Kidney epithelial cell (primary cell): Measurements from ENCODE around the gene GNA15. TPM values are rescaled to one million over a fixed set of nuclear protein-coding genes. Genes with fewer than 3 reads are reported as not detected.

Experiments used
- DNase-seq: peaks from one replicate; pipeline ENCODE4 v3.0.0-alpha.2; 2010; ENCODE audit warnings: low read depth
- H3K27me3 ChIP-seq: 2 replicates; pipeline ENCODE4 v1.6.0; 2011; ENCODE audit warnings: low read length; ENCODE audit not compliant: control insufficient read depth, insufficient read depth
- H3K36me3 ChIP-seq: 2 replicates; pipeline ENCODE4 v1.5.1; 2011; ENCODE audit warnings: low read length; ENCODE audit not compliant: control insufficient read depth, insufficient read depth
- H3K4me3 ChIP-seq: 2 replicates; pipeline ENCODE4 v1.5.1; 2011; ENCODE audit warnings: low read depth, mild to moderate bottlenecking, control low read depth, low read length
- CTCF ChIP-seq: IDR thresholded peaks from 2 replicates; pipeline ENCODE4 v1.5.1; 2011; ENCODE audit warnings: mild to moderate bottlenecking, moderate library complexity, low read length, control low read depth, inconsistent platforms; ENCODE audit not compliant: insufficient read depth, poor library complexity, severe bottlenecking
- total RNA-seq: library from RNA; depleted of rRNA; stranded (reverse); fragments of >200 nt; gene quantifications from 2 replicates; pipeline ENCODE4 v1.2.3, GENCODE V29; 2015

The GNA15 gene
- total RNA-seq, 1 donor from 2014 or later = 2.3 TPM

GRCh38 chr19:3114811-3115210 lies 21.0 kb upstream of the GNA15 start:
- no peak overlapping the region for H3K4me3 ChIP-seq
- no peaks in the 10 kb centered on the region for H3K36me3 ChIP-seq
- no peak for TF ChIP-seq CTCF
- no peaks in the 10 kb centered on the region for H3K27me3 ChIP-seq
- no peak for DNase-seq

- no peaks in the 10 kb centered on the region for H3K36me3 ChIP-seq
- no peak for TF ChIP-seq CTCF
- H3K27me3 ChIP-seq = no peaks in the 10 kb centered on the region
- no peak overlapping the region for H3K4me3 ChIP-seq
- no peak for DNase-seq
Measured at GRCh38 chr19:3115411-3115810, 20.4 kb upstream of the GNA15 start.

GRCh38 chr19:3115916-3116602 lies 19.8 kb upstream of the GNA15 start:
- TF ChIP-seq CTCF = no peak
- DNase-seq = no peak

GRCh38 chr19:3116621-3117020 lies 19.2 kb upstream of the GNA15 start:
- DNase-seq = no peak
- H3K4me3 ChIP-seq = no peak overlapping the region
- no peak for TF ChIP-seq CTCF

More at GRCh38 chr19:3115916-3116602, 19.8 kb upstream of the GNA15 start:
- no peak overlapping the region for H3K4me3 ChIP-seq
- no peaks in the 10 kb centered on the region for H3K27me3 ChIP-seq
- no peaks in the 10 kb centered on the region for H3K36me3 ChIP-seq

GRCh38 chr19:3117716-3118115 lies 18.1 kb upstream of the GNA15 start:
- no peak for DNase-seq
- Histone ChIP-seq H3K4me3 (no peak overlapping the region), H3K27me3 (no peaks in the 10 kb centered on the region), H3K36me3 (no peaks in the 10 kb centered on the region)
- TF ChIP-seq CTCF = no peak

More at GRCh38 chr19:3116621-3117020, 19.2 kb upstream of the GNA15 start:
- no peaks in the 10 kb centered on the region for H3K27me3 ChIP-seq
- no peaks in the 10 kb centered on the region for H3K36me3 ChIP-seq

- no peak for DNase-seq
- H3K4me3 ChIP-seq = no peak overlapping the region
- no peaks in the 10 kb centered on the region for H3K27me3 ChIP-seq
- no peaks in the 10 kb centered on the region for H3K36me3 ChIP-seq
- TF ChIP-seq CTCF = no peak
Measured at GRCh38 chr19:3118232-3119070, 17.4 kb upstream of the GNA15 start.
